CD14-positive monocyte (primary cell): ENCODE measurements around the gene CENPB. TPM values are rescaled to one million over a fixed set of nuclear protein-coding genes. Genes with fewer than 3 reads are reported as not detected.

Experiments used
- DNase-seq, 3 donors: peaks; one replicate each; pipeline ENCODE4 v3.0.0-alpha.2; 2011 to 2022
- H2AFZ ChIP-seq: 2 replicates; pipeline ENCODE4 v1.6.0; 2012; ENCODE audit warnings: mild to moderate bottlenecking, low read depth, low read length, inconsistent platforms; ENCODE audit not compliant: insufficient read depth, poor library complexity, severe bottlenecking
- H3K27ac ChIP-seq, 2 donors: 1 replicate in 1 of 2; 2 replicates in 1 of 2; pipeline ENCODE4 v1.5.1; 2012 to 2013; ENCODE audit warnings: low read length in 2 of 2, control low read depth in 1 of 2, inconsistent platforms in 1 of 2, low read depth in 1 of 2, mild to moderate bottlenecking in 1 of 2
- H3K27me3 ChIP-seq, 2 donors: one replicate each; pipeline versions ENCODE4 v1.6.0 to v1.6.1; 2011 to 2013; ENCODE audit warnings: low read length in 2 of 2; ENCODE audit not compliant: control insufficient read depth in 2 of 2, insufficient read depth in 2 of 2
- H3K36me3 ChIP-seq, 2 donors: replicated peaks in 1 of 2; 1 replicate in 1 of 2; 2 replicates in 1 of 2; pipeline versions ENCODE4 v1.5.1 to v1.6.1; 2012 to 2013; ENCODE audit warnings: low read length in 2 of 2, control low read depth in 1 of 2, inconsistent platforms in 1 of 2, mild to moderate bottlenecking in 1 of 2; ENCODE audit not compliant: insufficient read depth in 2 of 2, control insufficient read depth in 1 of 2
- H3K4me1 ChIP-seq, 2 donors: 1 replicate in 1 of 2; 2 replicates in 1 of 2; pipeline versions ENCODE4 v1.5.1 to v1.6.1; 2012 to 2013; ENCODE audit warnings: low read length in 2 of 2, control low read depth in 1 of 2, inconsistent platforms in 1 of 2, mild to moderate bottlenecking in 1 of 2, moderate library complexity in 1 of 2; ENCODE audit not compliant: insufficient read depth in 2 of 2, control insufficient read depth in 1 of 2
- H3K4me2 ChIP-seq: replicated peaks from 2 replicates; pipeline ENCODE3; 2012; ENCODE audit warnings: low read length, moderate library complexity, mild to moderate bottlenecking; ENCODE audit not compliant: poor library complexity, severe bottlenecking; ENCODE audit errors: extremely low read depth
- H3K4me3 ChIP-seq, 3 experiments: fragments of 200-600 bp in 1 of 3; sonication (generic) in 1 of 3; replicated peaks in 1 of 3; 1 replicate in 2 of 3; 2 replicates in 1 of 3; pipeline ENCODE4 v1.5.1; 2011 to 2013; ENCODE audit warnings: low read length in 3 of 3, mild to moderate bottlenecking in 3 of 3, control low read depth in 2 of 3, low read depth in 2 of 3, inconsistent platforms in 1 of 3, moderate library complexity in 1 of 3
- H3K79me2 ChIP-seq: 2 replicates; pipeline ENCODE4 v1.6.0; 2012; ENCODE audit warnings: mild to moderate bottlenecking, control low read depth, inconsistent platforms, low read length, moderate library complexity; ENCODE audit not compliant: insufficient read depth
- H3K9ac ChIP-seq: 2 replicates; pipeline ENCODE4 v1.6.0; 2017; ENCODE audit warnings: low read length, mild to moderate bottlenecking; ENCODE audit not compliant: insufficient read depth, poor library complexity, severe bottlenecking
- H3K9me3 ChIP-seq, 2 donors: replicated peaks in 1 of 2; 1 replicate in 1 of 2; 2 replicates in 1 of 2; pipeline versions ENCODE4 v1.5.1 to v1.6.1; 2012 to 2013; ENCODE audit warnings: low read length in 2 of 2, control low read depth in 1 of 2; ENCODE audit not compliant: control insufficient read depth in 1 of 2, insufficient read depth in 1 of 2
- H4K20me1 ChIP-seq: 2 replicates; pipeline ENCODE4 v1.6.0; 2012; ENCODE audit warnings: mild to moderate bottlenecking, low read length, control low read depth, moderate library complexity; ENCODE audit not compliant: insufficient read depth
- H3K27ac Mint-ChIP-seq, 7 donors: one replicate each; pipeline ENCODE4 v1.8.0; 2020; ENCODE audit warnings: mild to moderate bottlenecking in 7 of 7, mixed read lengths in 7 of 7, moderate library complexity in 6 of 7, inconsistent platforms in 2 of 7
- H3K27me3 Mint-ChIP-seq, 3 donors: one replicate each; pipeline ENCODE4 v1.8.0; 2021 to 2022; ENCODE audit warnings: low read depth in 3 of 3, mild to moderate bottlenecking in 3 of 3, mixed read lengths in 3 of 3, moderate library complexity in 3 of 3, inconsistent platforms in 1 of 3
- H3K36me3 Mint-ChIP-seq, 2 donors: one replicate each; pipeline ENCODE4 v1.8.0; 2020; ENCODE audit warnings: mixed read lengths in 2 of 2, inconsistent platforms in 1 of 2, mild to moderate bottlenecking in 1 of 2
- H3K4me1 Mint-ChIP-seq: one replicate; pipeline ENCODE4 v1.8.0; 2020; ENCODE audit warnings: mild to moderate bottlenecking, mixed read lengths
- H3K4me3 Mint-ChIP-seq, 2 donors: one replicate each; pipeline ENCODE4 v1.8.0; 2020; ENCODE audit warnings: mild to moderate bottlenecking in 2 of 2, mixed read lengths in 2 of 2, moderate library complexity in 1 of 2
- H3K9me3 Mint-ChIP-seq, 7 donors: one replicate each; pipeline ENCODE4 v1.8.0; 2020 to 2022; ENCODE audit warnings: mixed read lengths in 7 of 7, mild to moderate bottlenecking in 6 of 7, moderate library complexity in 6 of 7, inconsistent platforms in 2 of 7
- WGBS: methylation state at CpG from one replicate; pipeline ENCODE4 v1.1.5; 2013; ENCODE audit warnings: missing lambda C conversion rate; ENCODE audit not compliant: insufficient coverage; 5-methylcytosine and 5-hydroxymethylcytosine counted together
- intact Hi-C, 2 donors: fragments of 100-400 bp; cut with micrococcal nuclease; formaldehyde crosslinking; loops; one replicate each; pipeline versions ENCODE4 v1.15.0 to v1.15.1; 2023
- polyA plus RNA-seq, 3 donors: library from polyadenylated mRNA; depleted of rRNA in 1 of 3; unstranded in 2 of 3; stranded (reverse) in 1 of 3; fragments of 300-500 nt in 2 of 3; fragments of >200 nt in 1 of 3; fragmentation: Illumina TruSeq in 2 of 3; gene quantifications; 1 replicate in 2 of 3; 2 replicates in 1 of 3; pipeline ENCODE4 v1.2.3, GENCODE V29; 2012 to 2021
- TF ChIP-seq, protein P1 (sequence below): fragments of 200-600 bp; IDR thresholded peaks from one replicate; pipeline ENCODE4 v1.8.0; 2022; ENCODE audit warnings: antibody characterized with exemption, mild to moderate bottlenecking

CENPB gene
- polyA plus RNA-seq, 3 donors: 1.1 to 18.9 (median 1.4) TPM

GRCh38 chr20:3784216-3784853 is 2.2 kb downstream of the CENPB start:
- H3K27ac ChIP-seq: no peak overlapping the region
- Mint-ChIP-seq H3K27ac (peak overlapping the region in 1 of 7 donors; percentile 75), H3K9me3 (peaks cover 0 to 4% (median 0%) of the 10 kb centered on the region in 7 donors), H3K27me3 (peaks cover 11 to 15% (median 13%) of the 10 kb centered on the region in 3 donors), H3K4me3 (peak overlapping the region in 1 of 2 donors; percentile 49), H3K36me3 (peaks cover 7 to 14% of the 10 kb centered on the region in 2 donors), H3K4me1 (peaks cover 50% of the 10 kb centered on the region)
- peaks cover 35 to 51% of the 10 kb centered on the region in 2 donors for H3K4me1 ChIP-seq
- H3K4me3 ChIP-seq: peak overlapping the region in 1 of 3 experiments; percentile 79
- no peak overlapping the region for H3K9ac ChIP-seq
- intact Hi-C loops: loop anchor here in 1 of 2 donors (10.0 kb wide), 1 partner anchor 60 kb away; the partner anchor contains the start of gene MAVS
- DNase-seq: peak in 1 of 3 donors; percentile 4
- peaks cover 29% of the 10 kb centered on the region for H3K79me2 ChIP-seq
- H3K4me2 ChIP-seq: peak overlapping the region; percentile 93
- peaks cover 0 to 4% of the 10 kb centered on the region in 2 donors for H3K9me3 ChIP-seq
- H3K36me3 ChIP-seq: peaks cover 4 to 7% of the 10 kb centered on the region in 2 donors
- peaks cover 4 to 6% of the 10 kb centered on the region in 2 donors for H3K27me3 ChIP-seq
- TF ChIP-seq, protein P1, sequence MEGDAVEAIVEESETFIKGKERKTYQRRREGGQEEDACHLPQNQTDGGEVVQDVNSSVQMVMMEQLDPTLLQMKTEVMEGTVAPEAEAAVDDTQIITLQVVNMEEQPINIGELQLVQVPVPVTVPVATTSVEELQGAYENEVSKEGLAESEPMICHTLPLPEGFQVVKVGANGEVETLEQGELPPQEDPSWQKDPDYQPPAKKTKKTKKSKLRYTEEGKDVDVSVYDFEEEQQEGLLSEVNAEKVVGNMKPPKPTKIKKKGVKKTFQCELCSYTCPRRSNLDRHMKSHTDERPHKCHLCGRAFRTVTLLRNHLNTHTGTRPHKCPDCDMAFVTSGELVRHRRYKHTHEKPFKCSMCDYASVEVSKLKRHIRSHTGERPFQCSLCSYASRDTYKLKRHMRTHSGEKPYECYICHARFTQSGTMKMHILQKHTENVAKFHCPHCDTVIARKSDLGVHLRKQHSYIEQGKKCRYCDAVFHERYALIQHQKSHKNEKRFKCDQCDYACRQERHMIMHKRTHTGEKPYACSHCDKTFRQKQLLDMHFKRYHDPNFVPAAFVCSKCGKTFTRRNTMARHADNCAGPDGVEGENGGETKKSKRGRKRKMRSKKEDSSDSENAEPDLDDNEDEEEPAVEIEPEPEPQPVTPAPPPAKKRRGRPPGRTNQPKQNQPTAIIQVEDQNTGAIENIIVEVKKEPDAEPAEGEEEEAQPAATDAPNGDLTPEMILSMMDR: no peak
- peaks cover 55% of the 10 kb centered on the region for H4K20me1 ChIP-seq
- WGBS: 88% methylated on average over 14 of the region's 17 CpGs
- no peak overlapping the region for H2AFZ ChIP-seq

DNA sequence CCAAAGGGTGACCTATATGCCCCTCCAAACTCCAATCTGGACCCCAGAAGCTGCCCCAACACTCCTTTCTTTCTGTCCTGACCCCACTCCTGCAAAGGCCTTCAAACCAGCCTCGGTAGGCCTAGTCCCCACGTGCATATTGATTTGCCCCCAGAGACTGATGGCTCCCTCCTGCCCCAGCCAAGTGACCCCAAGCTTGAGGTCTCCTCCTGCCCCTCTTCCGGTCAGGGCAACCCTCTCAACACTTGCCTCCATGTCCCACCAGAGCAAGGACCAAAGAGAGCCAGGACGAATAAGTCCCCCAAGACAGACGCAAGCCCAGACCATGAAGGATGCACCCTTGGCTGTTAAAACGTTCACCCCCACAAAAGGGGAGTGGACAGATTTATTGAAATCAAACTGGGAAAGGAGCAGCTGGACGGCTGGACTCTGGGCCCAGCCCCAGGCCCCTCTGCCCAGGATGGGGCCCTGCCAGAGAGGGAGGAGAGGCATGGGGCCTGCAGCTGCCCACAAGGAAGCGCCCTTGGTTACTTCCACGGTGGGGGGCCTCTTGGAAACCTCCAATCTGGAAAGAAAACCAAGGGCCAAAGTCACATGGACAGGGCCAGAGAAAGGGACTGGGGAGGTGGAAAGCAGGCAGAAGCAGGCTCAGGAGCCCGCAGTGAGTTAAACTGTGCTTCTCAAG is 2.9 kb downstream of the CENPB start:
- no peak overlapping the region for H2AFZ ChIP-seq
- peaks cover 11 to 13% of the 10 kb centered on the region in 2 donors for H3K27me3 ChIP-seq
- H3K36me3 Mint-ChIP-seq: peaks cover 7 to 14% of the 10 kb centered on the region in 2 donors
- H3K4me1 ChIP-seq: peaks cover 38 to 53% of the 10 kb centered on the region in 2 donors
- WGBS: 94% methylated on average over 6 of the region's 10 CpGs
- intact Hi-C loops: loop anchor here in 1 of 2 donors (10.0 kb wide), 1 partner anchor 61 kb away; the partner anchor contains the start of gene MAVS
- H3K9me3 ChIP-seq: peaks cover 0 to 10% of the 10 kb centered on the region in 2 donors
- H3K4me3 ChIP-seq: no peak overlapping the region
- TF ChIP-seq, protein P1: no peak
- H3K27ac ChIP-seq: no peak overlapping the region
- no peak overlapping the region for H3K9ac ChIP-seq
- no peak overlapping the region for H3K4me2 ChIP-seq
- peaks cover 50% of the 10 kb centered on the region for H3K4me1 Mint-ChIP-seq
- peaks cover 4 to 7% of the 10 kb centered on the region in 2 donors for H3K36me3 ChIP-seq
- peak in 1 of 3 donors; percentile 2 for DNase-seq
- no peak overlapping the region for H3K4me3 Mint-ChIP-seq
- H3K27ac Mint-ChIP-seq: peak overlapping the region in 1 of 7 donors; percentile 46
- H3K9me3 Mint-ChIP-seq: peaks cover 0 to 4% (median 3%) of the 10 kb centered on the region in 7 donors
- H3K27me3 Mint-ChIP-seq: peaks cover 16 to 21% (median 18%) of the 10 kb centered on the region in 3 donors
- peaks cover 55% of the 10 kb centered on the region for H4K20me1 ChIP-seq
- peaks cover 29% of the 10 kb centered on the region for H3K79me2 ChIP-seq
